Ecto neural progenitor cell (in vitro differentiated cells): ENCODE measurements around the gene KRTAP20-2.

ENCODE experiments used
- DNase-seq: peaks from one replicate; pipeline ENCODE4 v3.0.0-alpha.2; 2018; ENCODE audit warnings: low spot score

Gene KRTAP20-2

GRCh38 chr21:30634906-30635305 is at the start of gene KRTAP20-2:
KRTAP20-2 (plus strand) TSS chr21:30635206; CDS start chr21:30635264, 58 bp downstream.
- no peak for DNase-seq

GRCh38 chr21:30590297-30590696 is 44.7 kb upstream of the KRTAP20-2 start, which contains the start of gene KRTAP22-2:
KRTAP22-2 (minus strand) TSS chr21:30590397.
- DNase-seq, result no peak

- DNase-seq, result no peak
Measured at GRCh38 chr21:30592140-30592539, 42.9 kb upstream of the KRTAP20-2 start, which contains the start of gene KRTAP6-3. KRTAP6-3 (plus strand) TSS chr21:30592440; CDS start chr21:30592446, 6 bp downstream.

GRCh38 chr21:30598802-30599201 is 36.2 kb upstream of the KRTAP20-2 start, which contains the start of gene KRTAP6-2:
KRTAP6-2 (minus strand) TSS chr21:30598902; CDS start chr21:30598874, 28 bp downstream.
- no peak for DNase-seq

- DNase-seq, result no peak
Measured at GRCh38 chr21:30600787-30601186, 34.2 kb upstream of the KRTAP20-2 start, which contains the start of gene KRTAP22-1. KRTAP22-1 (plus strand) TSS chr21:30601087.

- DNase-seq, result no peak
Measured at GRCh38 chr21:30605968-30606367, 29.0 kb upstream of the KRTAP20-2 start.

- no peak for DNase-seq
Measured at GRCh38 chr21:30612132-30612531, 22.9 kb upstream of the KRTAP20-2 start.

GRCh38 chr21:30613836-30614235 is 21.2 kb upstream of the KRTAP20-2 start, which contains the start of gene KRTAP6-1:
KRTAP6-1 (minus strand) TSS chr21:30613930; CDS start chr21:30613904, 26 bp downstream.
- no peak for DNase-seq

- DNase-seq, result no peak
Measured at GRCh38 chr21:30615199-30615598, 19.8 kb upstream of the KRTAP20-2 start.

- DNase-seq, result no peak
Measured at GRCh38 chr21:30616125-30616524, 18.9 kb upstream of the KRTAP20-2 start, which contains the start of gene KRTAP20-1. KRTAP20-1 (plus strand) TSS chr21:30616425; CDS start chr21:30616455, 30 bp downstream.

- no peak for DNase-seq
Measured at GRCh38 chr21:30620080-30620479, 14.9 kb upstream of the KRTAP20-2 start.

GRCh38 chr21:30620522-30620921 is 14.5 kb upstream of the KRTAP20-2 start, which contains the start of gene KRTAP20-4:
KRTAP20-4 (plus strand) TSS chr21:30620627.
- DNase-seq, result no peak

GRCh38 chr21:30623362-30623761 is 11.6 kb upstream of the KRTAP20-2 start:
- DNase-seq, result no peak

- DNase-seq, result no peak
Measured at GRCh38 chr21:30625449-30626165, 9.4 kb upstream of the KRTAP20-2 start.

- DNase-seq, result no peak
Measured at GRCh38 chr21:30628109-30628508, 6.9 kb upstream of the KRTAP20-2 start.

GRCh38 chr21:30629200-30629599 is 5.8 kb upstream of the KRTAP20-2 start:
- DNase-seq, result no peak

GRCh38 chr21:30638686-30639085 is 3.7 kb downstream of the KRTAP20-2 start:
- no peak for DNase-seq

GRCh38 chr21:30642564-30642963 is 7.6 kb downstream of the KRTAP20-2 start, which contains the start of gene KRTAP20-3:
KRTAP20-3 (plus strand) TSS chr21:30642864.
- no peak for DNase-seq

- DNase-seq, result no peak
Measured at GRCh38 chr21:30646904-30647414, 12.0 kb downstream of the KRTAP20-2 start.

GRCh38 chr21:30652891-30653290 is 17.9 kb downstream of the KRTAP20-2 start:
- no peak for DNase-seq

- no peak for DNase-seq
Measured at GRCh38 chr21:30668776-30669175, 33.8 kb downstream of the KRTAP20-2 start.

- no peak for DNase-seq
Measured at GRCh38 chr21:30672985-30673650, 38.1 kb downstream of the KRTAP20-2 start.
